ENCODE data around the gene IRS2. TPM values are rescaled to one million over a fixed set of nuclear protein-coding genes. Genes with fewer than 3 reads are reported as not detected.

Gene IRS2
- total RNA-seq, 1 donor from 2014 or later: 42.4 TPM

GRCh38 chr13:109750221-109750775, 36.1 kb downstream of the IRS2 start:
- no peak for DNase-seq (ENCODE audit: low spot score in 2 of 2)
- Histone ChIP-seq H3K27ac (no peak overlapping the region), H3K4me1 (no peaks in the 10 kb centered on the region), H3K36me3 (peaks cover 27 to 38% of the 10 kb centered on the region in 2 donors), H3K27me3 (no peaks in the 10 kb centered on the region), H3K4me3 (no peak overlapping the region), H3K9me3 (peaks cover 0 to 45% of the 10 kb centered on the region in 2 donors)
- TF ChIP-seq CTCF (IDR thresholded peaks at IDR 0.05): no peak
- intact Hi-C loops (cut with DNase I): no loop called here

GRCh38 chr13:109749365-109749764, 37.0 kb downstream of the IRS2 start:
- no peaks in the 10 kb centered on the region for H3K27me3 ChIP-seq
- H3K9me3 ChIP-seq: peaks cover 0 to 36% of the 10 kb centered on the region in 2 donors
- no peaks in the 10 kb centered on the region for H3K4me1 ChIP-seq
- H3K4me3 ChIP-seq: no peak overlapping the region
- no peak for TF ChIP-seq CTCF (IDR thresholded peaks at IDR 0.05)
- H3K27ac ChIP-seq: no peak overlapping the region
- H3K36me3 ChIP-seq: peaks cover 19 to 29% of the 10 kb centered on the region in 2 donors
- intact Hi-C loops (cut with DNase I): no loop called here
- no peak for DNase-seq (ENCODE audit: low spot score in 2 of 2)

- TF ChIP-seq CTCF (IDR thresholded peaks at IDR 0.05): no peak
- no peak for DNase-seq (ENCODE audit: low spot score in 2 of 2)
- Histone ChIP-seq H3K4me1 (no peaks in the 10 kb centered on the region), H3K9me3 (peaks cover 0 to 29% of the 10 kb centered on the region in 2 donors), H3K4me3 (no peak overlapping the region), H3K27me3 (no peaks in the 10 kb centered on the region), H3K36me3 (peaks cover 12 to 22% of the 10 kb centered on the region in 2 donors), H3K27ac (no peak overlapping the region)
- intact Hi-C loops (cut with DNase I): no loop called here
Observed at GRCh38 chr13:109748677-109749076, 37.7 kb downstream of the IRS2 start.

GRCh38 chr13:109747524-109747923, 38.9 kb downstream of the IRS2 start:
- H3K4me1 ChIP-seq: no peaks in the 10 kb centered on the region
- H3K27me3 ChIP-seq: no peaks in the 10 kb centered on the region
- TF ChIP-seq CTCF (IDR thresholded peaks at IDR 0.05): no peak
- no peak overlapping the region for H3K27ac ChIP-seq
- DNase-seq (ENCODE audit: low spot score in 2 of 2): no peak
- intact Hi-C loops (cut with DNase I): no loop called here
- H3K4me3 ChIP-seq: no peak overlapping the region
- H3K36me3 ChIP-seq: peaks cover under 1 to 10% of the 10 kb centered on the region in 2 donors
- H3K9me3 ChIP-seq: peaks cover 0 to 19% of the 10 kb centered on the region in 2 donors

GRCh38 chr13:109746364-109746763, 40.0 kb downstream of the IRS2 start:
- no peak for DNase-seq (ENCODE audit: low spot score in 2 of 2)
- Histone ChIP-seq H3K36me3 (no peaks in the 10 kb centered on the region), H3K9me3 (peaks cover 0 to 8% of the 10 kb centered on the region in 2 donors), H3K4me1 (no peaks in the 10 kb centered on the region), H3K27me3 (no peaks in the 10 kb centered on the region), H3K27ac (no peak overlapping the region), H3K4me3 (no peak overlapping the region)
- TF ChIP-seq CTCF (IDR thresholded peaks at IDR 0.05): no peak
- intact Hi-C loops (cut with DNase I): no loop called here

GRCh38 chr13:109745702-109746101, 40.7 kb downstream of the IRS2 start:
- Histone ChIP-seq H3K27ac (no peak overlapping the region), H3K36me3 (no peaks in the 10 kb centered on the region), H3K9me3 (peaks cover 0 to 3% of the 10 kb centered on the region in 2 donors), H3K4me3 (no peak overlapping the region), H3K27me3 (no peaks in the 10 kb centered on the region), H3K4me1 (no peaks in the 10 kb centered on the region)
- DNase-seq (ENCODE audit: low spot score in 2 of 2): no peak
- intact Hi-C loops (cut with DNase I): no loop called here
- no peak for TF ChIP-seq CTCF (IDR thresholded peaks at IDR 0.05)
